GM19324 (cell line): ENCODE results near the gene ANKZF1.
"Not testable (repeated sequence)": the region's sequence is repeated elsewhere in the genome, so short reads cannot be mapped to it uniquely, and the experiment has no call there.

Source experiments
- ATAC-seq: cut with Tn5 transposase; IDR thresholded peaks from one replicate; pipeline ENCODE4 v1.9.1; 2021; ENCODE audit warnings: mild to moderate bottlenecking, moderate library complexity; ENCODE audit not compliant: unreplicated experiment, low FRiP score

The ANKZF1 gene

GRCh38 chr2:219229305-219230058 lies at the start of gene ANKZF1, which contains the start of gene ATG9A:
TSS of gene ANKZF1 (plus strand) at chr2:219229806. CDS start at chr2:219230258, 452 bp downstream.
TSS of gene ATG9A (minus strand) at chr2:219229636. CDS start at chr2:219228024, 1,612 bp downstream.
- peak; percentile 98 for ATAC-seq

- no peak for ATAC-seq
These were observed 48.6 kb upstream of the ANKZF1 start for GRCh38 chr2:219180961-219181360.

GRCh38 chr2:219181531-219181930 lies 48.1 kb upstream of the ANKZF1 start:
- no peak for ATAC-seq

GRCh38 chr2:219182331-219183150 lies 47.1 kb upstream of the ANKZF1 start:
- no peak for ATAC-seq

- no peak for ATAC-seq
These were observed 46.3 kb upstream of the ANKZF1 start for GRCh38 chr2:219183151-219183772.

- no peak for ATAC-seq
These were observed 45.5 kb upstream of the ANKZF1 start for GRCh38 chr2:219184121-219184520.

GRCh38 chr2:219186754-219187456 lies 42.7 kb upstream of the ANKZF1 start:
- ATAC-seq, result no peak

- ATAC-seq, result no peak
These were observed 32.2 kb upstream of the ANKZF1 start for GRCh38 chr2:219197388-219197787.

- no peak for ATAC-seq
These were observed 30.6 kb upstream of the ANKZF1 start for GRCh38 chr2:219198974-219199373.

GRCh38 chr2:219199470-219200211 lies 30.0 kb upstream of the ANKZF1 start:
- no peak for ATAC-seq

- not testable (repeated sequence) for ATAC-seq
These were observed 28.9 kb upstream of the ANKZF1 start for GRCh38 chr2:219200502-219201326.

GRCh38 chr2:219201331-219201730 lies 28.3 kb upstream of the ANKZF1 start:
- not testable (repeated sequence) for ATAC-seq

- ATAC-seq, result no peak
These were observed 25.0 kb upstream of the ANKZF1 start for GRCh38 chr2:219204425-219205164.

GRCh38 chr2:219205165-219205538 lies 24.5 kb upstream of the ANKZF1 start:
- ATAC-seq, result no peak

GRCh38 chr2:219205981-219206327 lies 23.7 kb upstream of the ANKZF1 start:
- no peak for ATAC-seq

- ATAC-seq, result peak; percentile 97
These were observed 23.1 kb upstream of the ANKZF1 start, which contains the start of gene ZFAND2B for GRCh38 chr2:219206328-219207133. TSS of gene ZFAND2B (plus strand) at chr2:219206782. CDS start at chr2:219206988, 206 bp downstream.

GRCh38 chr2:219207134-219207883 lies 22.3 kb upstream of the ANKZF1 start:
- ATAC-seq, result no peak
